Nephron progenitor cell (in vitro differentiated cells): ENCODE measurements around the gene HMGCS2.

ENCODE experiments used
- DNase-seq: peaks from one replicate; pipeline ENCODE4 v3.0.0; 2021
- H3K27ac Mint-ChIP-seq: 2 replicates; pipeline ENCODE4 v1.8.0; 2021; ENCODE audit warnings: mild to moderate bottlenecking, moderate library complexity, mixed read lengths
- H3K27me3 Mint-ChIP-seq: 2 replicates; pipeline ENCODE4 v1.8.0; 2021; ENCODE audit warnings: mild to moderate bottlenecking, low read depth, mixed read lengths; ENCODE audit not compliant: poor library complexity
- H3K36me3 Mint-ChIP-seq: 2 replicates; pipeline ENCODE4 v1.8.0; 2021; ENCODE audit warnings: low read depth, mixed read lengths
- H3K4me1 Mint-ChIP-seq: 2 replicates; pipeline ENCODE4 v1.8.0; 2021; ENCODE audit warnings: mixed read lengths
- H3K4me3 Mint-ChIP-seq: 2 replicates; pipeline ENCODE4 v1.8.0; 2021; ENCODE audit warnings: mild to moderate bottlenecking, moderate library complexity, mixed read lengths
- H3K9me3 Mint-ChIP-seq: 2 replicates; pipeline ENCODE4 v1.8.0; 2021; ENCODE audit warnings: mild to moderate bottlenecking, moderate library complexity, mixed read lengths
- TF ChIP-seq, protein P1 (sequence below): fragments of 200-600 bp; sonication (generic); IDR thresholded peaks from 2 replicates; pipeline ENCODE4 v1.5.0; 2021; ENCODE audit warnings: antibody characterized with exemption

Gene HMGCS2

DNA sequence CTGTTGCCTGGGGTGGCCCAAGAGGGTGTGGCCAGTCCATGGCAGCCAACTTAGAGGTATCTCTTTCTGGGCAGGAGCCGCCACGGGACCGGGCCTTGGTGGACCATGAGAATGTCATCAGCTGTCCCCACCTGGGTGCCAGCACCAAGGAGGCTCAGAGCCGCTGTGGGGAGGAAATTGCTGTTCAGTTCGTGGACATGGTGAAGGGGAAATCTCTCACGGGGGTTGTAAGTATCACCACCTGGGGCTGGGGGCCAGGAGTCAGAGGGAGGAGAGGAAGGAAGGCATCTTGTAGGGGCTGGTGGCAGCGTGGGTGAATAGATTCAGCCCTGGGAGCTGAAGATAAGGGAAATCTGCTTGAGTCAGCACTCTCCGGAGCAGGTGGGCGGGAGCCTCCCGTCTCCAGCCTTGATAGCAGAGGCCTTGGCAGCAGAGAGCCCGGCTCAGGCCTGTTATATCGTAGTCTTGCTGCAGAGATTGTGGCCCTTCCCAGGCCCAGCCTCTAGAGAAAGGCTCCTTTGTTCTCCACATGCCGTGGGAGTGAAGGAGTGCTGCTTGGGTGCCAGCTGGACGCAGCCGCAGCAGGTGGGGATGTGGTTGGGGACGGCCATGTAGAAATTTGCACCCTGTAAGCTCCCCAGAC lies 31.5 kb downstream of the HMGCS2 start:
- peaks cover 54% of the 10 kb centered on the region for H3K36me3 Mint-ChIP-seq
- TF ChIP-seq, protein P1, sequence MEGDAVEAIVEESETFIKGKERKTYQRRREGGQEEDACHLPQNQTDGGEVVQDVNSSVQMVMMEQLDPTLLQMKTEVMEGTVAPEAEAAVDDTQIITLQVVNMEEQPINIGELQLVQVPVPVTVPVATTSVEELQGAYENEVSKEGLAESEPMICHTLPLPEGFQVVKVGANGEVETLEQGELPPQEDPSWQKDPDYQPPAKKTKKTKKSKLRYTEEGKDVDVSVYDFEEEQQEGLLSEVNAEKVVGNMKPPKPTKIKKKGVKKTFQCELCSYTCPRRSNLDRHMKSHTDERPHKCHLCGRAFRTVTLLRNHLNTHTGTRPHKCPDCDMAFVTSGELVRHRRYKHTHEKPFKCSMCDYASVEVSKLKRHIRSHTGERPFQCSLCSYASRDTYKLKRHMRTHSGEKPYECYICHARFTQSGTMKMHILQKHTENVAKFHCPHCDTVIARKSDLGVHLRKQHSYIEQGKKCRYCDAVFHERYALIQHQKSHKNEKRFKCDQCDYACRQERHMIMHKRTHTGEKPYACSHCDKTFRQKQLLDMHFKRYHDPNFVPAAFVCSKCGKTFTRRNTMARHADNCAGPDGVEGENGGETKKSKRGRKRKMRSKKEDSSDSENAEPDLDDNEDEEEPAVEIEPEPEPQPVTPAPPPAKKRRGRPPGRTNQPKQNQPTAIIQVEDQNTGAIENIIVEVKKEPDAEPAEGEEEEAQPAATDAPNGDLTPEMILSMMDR = no peak
- DNase-seq = no peak
- H3K27ac Mint-ChIP-seq = peak overlapping the region; percentile 57
- H3K4me1 Mint-ChIP-seq = peaks cover 31% of the 10 kb centered on the region
- no peaks in the 10 kb centered on the region for H3K27me3 Mint-ChIP-seq
- no peaks in the 10 kb centered on the region for H3K9me3 Mint-ChIP-seq
- no peak overlapping the region for H3K4me3 Mint-ChIP-seq

GRCh38 chr1:119736649-119737039 lies 32.1 kb downstream of the HMGCS2 start:
- no peak overlapping the region for H3K27ac Mint-ChIP-seq
- DNase-seq = no peak
- H3K9me3 Mint-ChIP-seq = no peaks in the 10 kb centered on the region
- no peak overlapping the region for H3K4me3 Mint-ChIP-seq
- TF ChIP-seq, protein P1 = no peak
- no peaks in the 10 kb centered on the region for H3K27me3 Mint-ChIP-seq
- peaks cover 31% of the 10 kb centered on the region for H3K4me1 Mint-ChIP-seq
- peaks cover 54% of the 10 kb centered on the region for H3K36me3 Mint-ChIP-seq

GRCh38 chr1:119735217-119735616 lies 33.5 kb downstream of the HMGCS2 start:
- Mint-ChIP-seq H3K4me3 (no peak overlapping the region), H3K27me3 (no peaks in the 10 kb centered on the region), H3K36me3 (peaks cover 53% of the 10 kb centered on the region), H3K4me1 (peaks cover 20% of the 10 kb centered on the region), H3K9me3 (no peaks in the 10 kb centered on the region), H3K27ac (peak overlapping the region; percentile 95)
- no peak for DNase-seq
- TF ChIP-seq, protein P1 = no peak

- DNase-seq = no peak
- Mint-ChIP-seq H3K9me3 (no peaks in the 10 kb centered on the region), H3K4me3 (no peak overlapping the region), H3K4me1 (peaks cover 17% of the 10 kb centered on the region), H3K36me3 (peaks cover 60% of the 10 kb centered on the region), H3K27ac (no peak overlapping the region), H3K27me3 (no peaks in the 10 kb centered on the region)
- TF ChIP-seq, protein P1 = no peak
These were observed 35.0 kb downstream of the HMGCS2 start for GRCh38 chr1:119733754-119734153.

GRCh38 chr1:119732465-119733168 lies 36.1 kb downstream of the HMGCS2 start:
- Mint-ChIP-seq H3K9me3 (no peaks in the 10 kb centered on the region), H3K27ac (no peak overlapping the region), H3K4me3 (no peak overlapping the region), H3K36me3 (peaks cover 62% of the 10 kb centered on the region), H3K4me1 (peaks cover 10% of the 10 kb centered on the region), H3K27me3 (no peaks in the 10 kb centered on the region)
- no peak for DNase-seq
- TF ChIP-seq, protein P1 = no peak
